Hepatocyte (in vitro differentiated cells): ENCODE data around the gene CDH4.

Experiments used
- EZH2 ChIP-seq: fragments of 200-600 bp; sonication (generic); IDR thresholded peaks from 2 replicates; pipeline ENCODE4 v1.6.1; 2016; ENCODE audit warnings: antibody characterized with exemption, mild to moderate bottlenecking, borderline replicate concordance
- EZH2phosphoT487 ChIP-seq: fragments of 200-600 bp; sonication (generic); IDR thresholded peaks from one replicate; pipeline ENCODE4 v1.6.1; 2018; ENCODE audit warnings: antibody characterized with exemption, mild to moderate bottlenecking, low read depth, moderate library complexity; ENCODE audit not compliant: unreplicated experiment, severe bottlenecking
- TF ChIP-seq, protein P1 (sequence below): fragments of 200-600 bp; sonication (generic); IDR thresholded peaks from 2 replicates; pipeline ENCODE4 v1.5.1; 2016; ENCODE audit warnings: antibody characterized with exemption, mild to moderate bottlenecking; ENCODE audit not compliant: poor library complexity

- TF ChIP-seq, protein P1, sequence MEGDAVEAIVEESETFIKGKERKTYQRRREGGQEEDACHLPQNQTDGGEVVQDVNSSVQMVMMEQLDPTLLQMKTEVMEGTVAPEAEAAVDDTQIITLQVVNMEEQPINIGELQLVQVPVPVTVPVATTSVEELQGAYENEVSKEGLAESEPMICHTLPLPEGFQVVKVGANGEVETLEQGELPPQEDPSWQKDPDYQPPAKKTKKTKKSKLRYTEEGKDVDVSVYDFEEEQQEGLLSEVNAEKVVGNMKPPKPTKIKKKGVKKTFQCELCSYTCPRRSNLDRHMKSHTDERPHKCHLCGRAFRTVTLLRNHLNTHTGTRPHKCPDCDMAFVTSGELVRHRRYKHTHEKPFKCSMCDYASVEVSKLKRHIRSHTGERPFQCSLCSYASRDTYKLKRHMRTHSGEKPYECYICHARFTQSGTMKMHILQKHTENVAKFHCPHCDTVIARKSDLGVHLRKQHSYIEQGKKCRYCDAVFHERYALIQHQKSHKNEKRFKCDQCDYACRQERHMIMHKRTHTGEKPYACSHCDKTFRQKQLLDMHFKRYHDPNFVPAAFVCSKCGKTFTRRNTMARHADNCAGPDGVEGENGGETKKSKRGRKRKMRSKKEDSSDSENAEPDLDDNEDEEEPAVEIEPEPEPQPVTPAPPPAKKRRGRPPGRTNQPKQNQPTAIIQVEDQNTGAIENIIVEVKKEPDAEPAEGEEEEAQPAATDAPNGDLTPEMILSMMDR = no peak
- no peak for TF ChIP-seq EZH2
- TF ChIP-seq EZH2phosphoT487 = no peak
Observed at GRCh38 chr20:61520076-61520892, 268.2 kb downstream of the CDH4 start.
